Small intestine (tissue), 7 donors: ENCODE data around the gene RNU1-3. TPM values are rescaled to one million over a fixed set of nuclear protein-coding genes. Genes with fewer than 3 reads are reported as not detected.
"Not testable (repeated sequence)": the region's sequence is repeated elsewhere in the genome, so short reads cannot be mapped to it uniquely, and the experiment has no call there.

Source experiments
- DNase-seq, 2 donors: peaks; one replicate each; pipeline versions ENCODE4 v3.0.0 to v3.0.0-alpha.2; 2013
- FAIRE-seq: peaks from 2 replicates; lab custom pipeline; 2012; peaks lifted over from hg19 to GRCh38; lab: Jason Lieb, UNC
- H3K27ac ChIP-seq, 3 donors: one replicate each; pipeline ENCODE4 v1.5.1; 2013; ENCODE audit warnings: low read length in 2 of 3, mild to moderate bottlenecking in 2 of 3, control low read depth in 1 of 3, inconsistent platforms in 1 of 3, low read depth in 1 of 3, moderate library complexity in 1 of 3
- H3K27me3 ChIP-seq, 3 donors: one replicate each; pipeline ENCODE4 v1.6.1; 2013; ENCODE audit warnings: low read length in 3 of 3, inconsistent platforms in 1 of 3; ENCODE audit not compliant: control insufficient read depth in 3 of 3, insufficient read depth in 3 of 3
- H3K36me3 ChIP-seq, 3 donors: one replicate each; pipeline ENCODE4 v1.6.1; 2013; ENCODE audit warnings: low read length in 3 of 3, inconsistent platforms in 1 of 3, low read depth in 1 of 3, mild to moderate bottlenecking in 1 of 3, moderate library complexity in 1 of 3; ENCODE audit not compliant: control insufficient read depth in 3 of 3, insufficient read depth in 2 of 3
- H3K4me1 ChIP-seq, 3 donors: one replicate each; pipeline ENCODE4 v1.6.1; 2013; ENCODE audit warnings: low read length in 2 of 3, inconsistent platforms in 1 of 3, low read depth in 1 of 3, mild to moderate bottlenecking in 1 of 3, moderate library complexity in 1 of 3; ENCODE audit not compliant: control insufficient read depth in 3 of 3, insufficient read depth in 2 of 3
- H3K4me3 ChIP-seq, 3 donors: one replicate each; pipeline ENCODE4 v1.5.1; 2013; ENCODE audit warnings: low read length in 3 of 3, control low read depth in 1 of 3, inconsistent platforms in 1 of 3, low read depth in 1 of 3, mild to moderate bottlenecking in 1 of 3, moderate library complexity in 1 of 3
- H3K9me3 ChIP-seq, 2 donors: one replicate each; pipeline ENCODE4 v1.6.1; 2013; ENCODE audit warnings: low read depth in 1 of 2, low read length in 1 of 2; ENCODE audit not compliant: control insufficient read depth in 2 of 2, insufficient read depth in 1 of 2
- WGBS, 3 donors: extraction: QIAGEN DNeasy Blood & Tissue Kit; methylation state at CpG; one replicate each; pipeline ENCODE4 v1.1.7; 2013; 5-methylcytosine and 5-hydroxymethylcytosine counted together
- polyA plus RNA-seq, 4 donors: library from polyadenylated mRNA; stranded (reverse) in 3 of 4; unstranded in 1 of 4; fragments of 200-250 nt in 3 of 4; fragments of 120-200 nt in 1 of 4; gene quantifications; one replicate each; pipeline versions ENCODE4 v1.2.1 to v1.2.3, GENCODE V29; 2013
- donor health status: healthy with polysubstance abuse.
- donor health status: control.
- donor health status: control.
- donor health status: Bipolar disorder and iron deficiency.
- donor health status: healthy.

RNU1-3 gene
- polyA plus RNA-seq, 4 donors = not detected

DNA sequence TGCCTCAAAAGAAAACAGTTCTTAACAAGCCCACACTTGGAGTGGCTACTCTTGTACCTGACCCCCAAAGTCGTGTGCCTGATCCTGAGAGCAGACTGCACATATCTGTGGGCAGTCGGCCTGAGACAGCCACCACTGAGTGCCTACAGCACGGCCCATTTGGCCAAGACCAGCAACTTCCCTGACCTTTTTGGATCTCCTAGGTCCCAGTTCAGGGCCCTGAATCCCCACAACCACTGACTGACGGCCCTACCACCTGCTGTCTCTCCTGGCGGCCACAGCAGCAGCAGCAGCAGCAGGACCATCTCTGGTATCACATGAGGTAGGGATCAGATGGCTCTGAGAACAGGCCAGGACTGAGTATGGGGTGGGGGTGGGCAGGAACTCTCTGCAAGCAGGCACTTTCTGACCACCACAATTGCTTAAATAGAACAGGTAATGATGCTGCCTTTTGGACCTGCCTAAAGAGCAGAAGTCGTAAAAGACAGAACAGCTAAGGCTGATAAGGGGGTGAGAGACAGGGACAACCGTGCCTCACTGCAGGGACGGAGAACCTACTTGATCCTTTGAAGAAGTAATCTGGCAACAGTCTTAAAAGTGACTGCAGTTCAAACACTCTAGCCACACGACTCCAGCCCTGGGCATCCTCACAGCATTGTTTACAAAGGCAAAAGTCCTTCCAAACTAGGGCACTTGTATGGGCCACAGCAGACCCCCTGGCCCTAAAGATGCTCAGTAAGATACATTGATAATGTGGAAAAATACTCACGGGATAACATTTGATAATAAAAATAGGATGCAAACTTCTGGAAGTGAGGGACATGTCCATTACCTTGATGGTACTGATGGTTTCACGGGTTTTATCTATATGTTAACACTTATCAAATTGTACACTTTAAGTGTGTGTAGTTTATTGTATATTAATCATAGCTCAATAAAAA, 27.4 kb downstream of the RNU1-3 start:
- Histone ChIP-seq H3K36me3 (peaks cover 3 to 58% (median 4%) of the 10 kb centered on the region in 3 donors), H3K4me1 (peaks cover 0 to 23% (median 3%) of the 10 kb centered on the region in 3 donors)
- not testable (repeated sequence) for H3K4me3 ChIP-seq, H3K27me3 ChIP-seq, FAIRE-seq, H3K27ac ChIP-seq, H3K9me3 ChIP-seq
- peak in 1 of 2 donors; percentile 70 for DNase-seq
- WGBS, 3 donors = 40 to 63% (median 58%) methylated on average over 11 of the region's 11 CpGs

DNA sequence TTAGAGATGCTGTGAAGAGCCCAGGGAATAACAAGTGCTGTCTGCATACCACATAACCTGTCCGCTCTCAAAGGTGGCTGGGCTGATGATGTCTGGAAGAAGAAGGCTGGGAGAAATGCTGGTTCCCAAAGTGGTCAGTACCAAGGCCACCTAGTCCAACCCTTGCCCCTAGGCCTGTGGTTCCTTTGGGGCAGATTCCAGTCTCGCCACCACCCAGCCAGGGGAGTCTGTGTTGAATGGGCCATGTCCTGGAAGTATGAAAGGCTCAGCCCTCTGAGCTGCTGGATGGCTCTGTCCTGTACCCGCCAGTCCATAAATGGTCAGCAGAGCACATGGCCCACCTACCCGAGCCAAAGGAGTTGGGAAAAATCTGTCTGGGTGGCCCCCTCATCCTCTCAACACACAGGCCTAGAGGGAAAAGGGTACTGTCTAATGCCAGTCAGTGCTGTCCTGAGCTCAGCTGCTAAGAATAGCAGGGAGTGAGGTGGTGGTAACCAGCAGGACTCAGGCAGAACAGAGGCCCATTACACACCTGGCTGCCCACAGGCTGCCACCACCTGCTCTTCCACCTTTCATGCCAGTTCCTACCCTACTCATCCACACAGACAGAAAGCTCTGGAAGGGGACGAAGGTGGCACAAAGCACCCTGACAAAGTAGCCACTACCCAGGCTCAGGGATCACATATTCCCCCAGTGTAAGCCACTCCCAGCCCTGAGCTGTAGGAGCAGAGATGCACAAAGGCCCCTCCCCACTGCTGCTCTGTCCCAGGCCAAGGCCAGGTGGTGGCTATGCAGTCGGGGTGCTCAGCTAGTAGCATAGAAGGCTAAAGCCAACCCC, 28.6 kb downstream of the RNU1-3 start:
- WGBS, 3 donors = 78 to 88% (median 83%) methylated on average over 6 of the region's 6 CpGs

DNA sequence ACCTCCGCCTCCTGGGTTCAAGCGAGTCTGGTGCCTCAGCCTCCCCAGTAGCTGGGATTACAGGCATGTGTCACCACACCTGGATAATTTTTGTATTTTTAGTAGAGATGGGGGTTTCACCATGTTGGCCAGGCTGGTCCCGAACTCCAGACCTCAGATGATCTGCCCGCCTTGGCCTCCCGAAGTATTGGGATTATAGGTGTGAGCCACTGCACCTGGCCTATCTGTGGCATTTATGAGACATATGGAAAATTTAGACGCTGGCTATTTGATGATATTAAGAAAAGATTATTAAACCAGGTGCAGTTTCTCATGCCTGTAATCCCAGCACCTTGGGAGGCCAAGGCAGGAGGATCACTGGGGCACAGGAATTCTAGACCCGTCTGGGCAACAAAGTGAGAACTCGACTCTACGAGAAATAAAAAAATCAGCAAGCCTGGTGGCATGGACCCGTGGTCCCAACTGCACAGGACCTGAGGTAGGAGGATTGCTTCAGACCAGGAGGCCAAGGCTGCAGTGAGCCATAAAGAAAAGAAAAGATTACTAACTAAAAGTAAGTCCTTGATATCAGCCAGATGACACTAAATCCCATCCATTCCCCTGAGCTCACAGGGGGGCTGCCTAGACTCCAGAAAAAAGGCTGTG, 30.1 kb downstream of the RNU1-3 start:
- H3K36me3 ChIP-seq = peaks cover 10 to 70% (median 18%) of the 10 kb centered on the region in 3 donors
- not testable (repeated sequence) for FAIRE-seq, H3K27me3 ChIP-seq, H3K27ac ChIP-seq, H3K4me1 ChIP-seq, H3K9me3 ChIP-seq, DNase-seq, H3K4me3 ChIP-seq
- WGBS, 3 donors = 87 to 91% (median 88%) methylated on average over 10 of the region's 10 CpGs

More for the DNA sequence above, 28.6 kb downstream of the RNU1-3 start:
- not testable (repeated sequence) for H3K27ac ChIP-seq, DNase-seq, H3K9me3 ChIP-seq, H3K27me3 ChIP-seq, FAIRE-seq, H3K4me3 ChIP-seq
- Histone ChIP-seq H3K4me1 (peaks cover 0 to 14% (median 2%) of the 10 kb centered on the region in 3 donors), H3K36me3 (peaks cover 4 to 69% (median 10%) of the 10 kb centered on the region in 3 donors)

DNA sequence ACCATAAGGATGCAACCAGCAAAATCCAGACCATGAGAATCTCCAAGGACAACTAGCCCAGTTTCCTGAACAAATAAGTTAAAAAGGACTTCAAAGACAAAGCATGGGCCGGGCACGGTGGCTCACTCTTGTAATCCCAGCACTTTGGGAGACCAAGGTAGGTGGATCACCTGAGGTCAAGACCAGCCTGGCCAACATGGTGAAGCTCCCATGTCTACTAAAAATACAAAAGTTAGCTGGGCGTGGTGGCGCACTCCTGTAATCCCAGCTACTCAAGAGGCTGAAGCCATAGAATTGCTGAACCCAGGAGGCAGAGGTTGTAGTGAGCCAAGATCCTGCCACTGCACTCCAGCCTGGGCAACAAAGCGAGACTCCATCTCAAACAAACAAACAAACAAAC, 30.8 kb downstream of the RNU1-3 start:
- peaks cover 17 to 77% (median 25%) of the 10 kb centered on the region in 3 donors for H3K36me3 ChIP-seq
- WGBS, 3 donors = 96% methylated on average over 5 of the region's 5 CpGs
- H3K27ac ChIP-seq, H3K4me3 ChIP-seq, DNase-seq, H3K9me3 ChIP-seq, FAIRE-seq, H3K27me3 ChIP-seq, H3K4me1 ChIP-seq: not testable (repeated sequence)

DNA sequence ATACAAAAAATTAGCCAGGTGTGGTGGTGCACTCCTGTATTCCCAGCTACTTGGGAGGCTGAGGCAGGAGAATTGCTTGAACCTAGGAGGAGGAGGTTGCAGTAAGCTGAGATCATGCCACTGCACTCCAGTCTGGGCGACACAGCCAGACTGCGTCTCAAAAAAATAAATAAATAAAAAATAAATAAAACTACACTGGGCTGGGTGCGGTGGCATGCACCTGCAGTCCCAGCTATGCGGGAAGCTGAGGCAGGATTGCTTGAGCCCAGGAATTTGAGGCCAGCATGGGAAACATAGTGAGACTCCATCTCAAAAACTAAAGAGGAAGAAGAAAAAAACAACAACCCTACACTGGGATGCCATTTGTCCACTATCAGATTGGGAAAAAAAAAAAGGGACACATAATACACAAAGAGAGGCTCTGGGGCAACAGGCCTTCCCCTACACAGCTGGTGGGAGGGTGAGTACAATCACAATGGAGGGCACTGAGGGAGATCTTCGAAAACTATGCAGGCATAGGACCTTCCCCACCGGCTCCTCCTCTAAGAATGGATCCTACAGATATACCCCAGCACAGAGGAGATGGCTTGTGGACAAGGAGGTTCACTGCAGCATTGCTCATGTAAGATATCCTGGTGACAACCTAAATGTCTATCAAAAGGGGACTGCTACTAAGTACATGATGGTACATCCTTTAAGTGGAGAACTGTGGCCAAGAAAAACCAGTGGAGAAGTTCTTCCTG, 33.0 kb downstream of the RNU1-3 start:
- not testable (repeated sequence) for H3K4me3 ChIP-seq, FAIRE-seq, H3K4me1 ChIP-seq, DNase-seq, H3K27ac ChIP-seq, H3K9me3 ChIP-seq, H3K27me3 ChIP-seq
- WGBS, 3 donors = 96 to 97% (median 97%) methylated on average over 6 of the region's 6 CpGs
- peaks cover 21 to 90% (median 31%) of the 10 kb centered on the region in 3 donors for H3K36me3 ChIP-seq

DNA sequence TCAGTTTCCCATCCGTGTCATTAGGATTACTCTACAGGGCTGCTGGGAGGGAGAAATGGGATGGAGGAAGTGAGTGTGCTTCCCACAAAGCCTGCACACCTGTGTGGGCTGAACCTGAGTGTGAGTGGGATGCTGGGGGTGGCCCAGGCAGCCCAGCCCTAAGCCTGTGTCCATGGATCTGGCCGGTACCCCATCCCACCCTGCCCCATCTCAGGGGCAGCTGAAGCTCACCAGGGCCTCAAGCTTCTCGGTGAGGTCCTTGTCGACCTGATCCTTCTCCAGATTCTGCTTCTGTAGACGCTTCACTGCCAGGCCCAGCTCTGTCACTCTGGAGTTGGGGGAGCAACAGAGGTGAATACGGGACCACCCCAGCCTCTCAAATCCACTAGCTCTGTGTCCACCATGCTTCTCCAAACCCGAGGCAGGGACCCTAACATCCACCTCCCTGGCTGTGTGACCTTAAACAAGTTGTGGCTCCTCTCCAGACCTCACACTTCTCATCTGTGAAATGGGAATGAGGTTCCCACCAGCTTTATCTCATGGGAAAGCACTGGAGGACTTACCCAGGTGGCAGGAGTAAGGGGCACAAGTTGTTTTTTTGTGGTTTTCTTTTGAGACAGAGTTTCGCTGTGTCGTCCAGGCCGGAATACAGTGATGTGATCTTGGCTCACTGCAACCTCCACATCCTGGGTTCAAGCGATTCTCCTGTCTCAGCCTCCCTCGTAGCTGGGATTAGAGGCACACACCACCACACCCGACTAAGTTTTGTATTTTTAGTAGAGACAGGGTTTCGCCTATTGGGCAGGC, 34.5 kb downstream of the RNU1-3 start:
- FAIRE-seq, DNase-seq: not testable (repeated sequence)
- H3K36me3 ChIP-seq = peaks cover 28 to 88% (median 36%) of the 10 kb centered on the region in 3 donors

More for the DNA sequence above, 34.5 kb downstream of the RNU1-3 start:
- not testable (repeated sequence) for H3K27ac ChIP-seq, H3K4me3 ChIP-seq, H3K9me3 ChIP-seq, H3K4me1 ChIP-seq, H3K27me3 ChIP-seq
- 92 to 95% (median 93%) methylated on average over 14 of the region's 14 CpGs for WGBS, 3 donors
